Measurements from ENCODE around the gene ITGAL. TPM values are rescaled to one million over a fixed set of nuclear protein-coding genes. Genes with fewer than 3 reads are reported as not detected.

ITGAL gene
- total and polyA plus RNA-seq, 2 of the 8 experiments (the other 6 are each of a cell fraction or from before 2014, with no cell fraction given) = not detected

- Histone ChIP-seq H3K27ac (ENCODE audit: low read depth, low read length) (peak overlapping the region; percentile 64; the same call in 1 of the 2 replicates), H2BK15ac (ENCODE audit: low read length) (peak overlapping the region; percentile 46; the same call in 1 of the 2 replicates), H3K36me3 (ENCODE audit: control insufficient read depth in 2 of 4, insufficient read depth in 4 of 4, low read length in 3 of 4) (no peaks in the 10 kb centered on the region), H3K56ac (replicated peaks; ENCODE audit: insufficient read length, low read depth, low read length) (peak overlapping the region; percentile 77), H3K4me3 (ENCODE audit: extremely low read depth in 1 of 4, insufficient read depth in 2 of 4, low read depth in 3 of 4, low read length in 4 of 4) (peak overlapping the region; percentile 78 to 89 (median 82)), H3K23me2 (ENCODE audit: low read depth, low read length) (peaks cover 14% of the 10 kb centered on the region; the same call in 1 of the 2 replicates), H3K79me2 (ENCODE audit: control insufficient read depth in 1 of 2, insufficient read depth in 2 of 2, low read length in 2 of 2) (no peaks in the 10 kb centered on the region), H4K91ac (replicated peaks; ENCODE audit: insufficient read length, low read length) (peak overlapping the region; percentile 65), H2AFZ (ENCODE audit: low read length) (peak overlapping the region; percentile 43; the same call in 1 of the 2 replicates), H2BK12ac (ENCODE audit: low read depth, low read length) (no peak overlapping the region), H2BK5ac (ENCODE audit: low read depth, low read length) (peak overlapping the region; percentile 83; the same call in 1 of the 2 replicates), H3K4me2 (ENCODE audit: insufficient read depth in 1 of 2, low read depth in 2 of 2, low read length in 2 of 2) (peak overlapping the region; percentile 74 to 99), H3K9ac (replicated peaks in 1 of 4; ENCODE audit: extremely low read depth in 1 of 4, low read depth in 3 of 4, low read length in 3 of 4) (peak overlapping the region; percentile 52 to 70 (median 64); a peak in 5 of 7 replicates), H3K9me3 (ENCODE audit: insufficient read depth in 2 of 2, low read depth in 1 of 2, low read length in 1 of 2) (no peaks in the 10 kb centered on the region), H3K4me1 (replicated peaks in 1 of 4; ENCODE audit: control insufficient read depth in 3 of 4, insufficient read depth in 4 of 4, low read length in 3 of 4) (peaks cover 0 to 9% (median 2%) of the 10 kb centered on the region in 4 experiments; a peak in 5 of 7 replicates), H3K4ac (replicated peaks; ENCODE audit: insufficient read length, low read depth, low read length) (peak overlapping the region; percentile 96), H3K79me1 (ENCODE audit: low read depth, low read length) (no peaks in the 10 kb centered on the region), H4K8ac (ENCODE audit: extremely low read depth, insufficient read depth, low read length) (peak overlapping the region; percentile 90), H3K23ac (ENCODE audit: insufficient read length) (no peak overlapping the region), H3K18ac (ENCODE audit: extremely low read depth, low read length) (peak overlapping the region; percentile 25; the same call in 1 of the 2 replicates), H3K27me3 (replicated peaks in 1 of 4; ENCODE audit: control insufficient read depth in 3 of 4, extremely low read depth in 1 of 4, insufficient read depth in 3 of 4, low read length in 3 of 4) (no peaks in the 10 kb centered on the region; a peak in 1 of 7 replicates), H4K5ac (ENCODE audit: insufficient read length, low read depth, low read length) (peak overlapping the region; percentile 60), H3K14ac (ENCODE audit: insufficient read length) (no peak overlapping the region), H2BK120ac (replicated peaks; ENCODE audit: low read depth, low read length) (no peak overlapping the region), H2BK20ac (ENCODE audit: low read length) (no peak overlapping the region), H4K20me1 (replicated peaks in 1 of 2; ENCODE audit: control insufficient read depth in 1 of 2, insufficient read depth in 2 of 2, low read length in 2 of 2) (peaks cover 0 to 2% of the 10 kb centered on the region in 2 experiments), H2AK5ac (ENCODE audit: low read depth, low read length) (no peak overlapping the region)
- DNase-seq (ENCODE audit: low read depth in 1 of 2, low spot score in 2 of 2) (peak in 1 of 2 experiments; percentile 69), FAIRE-seq (no peak)
- ChIA-PET CTCF (ENCODE audit: partially characterized antibody) (interaction anchor here (1.0 to 1.6 kb wide), 3 partner anchors 42 to 44 kb away, joined by 3 to 4 read pairs (median 4); no protein-coding TSS in a partner anchor), POLR2A (ENCODE audit: partially characterized antibody) (interaction anchor here (0.5 to 3.4 kb wide), 25 partner anchors 9 to 224 kb away, joined by 3 to 45 read pairs (median 6); partner anchors contain the start of genes ZNF689, ZNF747, ZNF764 and ZNF768)
- WGBS, 2 experiments (ENCODE audit: extremely low coverage in 1 of 2, insufficient coverage in 1 of 2, insufficient read length in 1 of 2, insufficient replicate concordance in 2 of 2, low coverage in 1 of 2, low lambda C conversion rate in 2 of 2, missing lambda C conversion rate in 1 of 2) = 18% methylated on average over 19 of the region's 22 CpGs; no CpG with 5 or more reads in 1 of the 2 experiments
- TF ChIP-seq RBBP5 (IDR thresholded peaks at IDR 0.05; ENCODE audit: borderline replicate concordance, low read depth, low read length) (no peak), CBX5 (IDR thresholded peaks at IDR 0.05; ENCODE audit: low read depth, low read length) (no peak), TAF1 (IDR thresholded peaks at IDR 0.05; ENCODE audit: low read depth, low read length) (peak; percentile 10; the same call in 1 of the 2 replicates)
Observed at GRCh38 chr16:30570636-30571444, 98.3 kb downstream of the ITGAL start.
